Measurements from ENCODE around the gene SLC7A9. TPM values are rescaled to one million over a fixed set of nuclear protein-coding genes. Genes with fewer than 3 reads are reported as not detected.
"Not testable (repeated sequence)": the region's sequence is repeated elsewhere in the genome, so short reads cannot be mapped to it uniquely, and the experiment has no call there.

Gene SLC7A9
- polyA plus RNA-seq, 1 donor = 60.9 TPM

DNA sequence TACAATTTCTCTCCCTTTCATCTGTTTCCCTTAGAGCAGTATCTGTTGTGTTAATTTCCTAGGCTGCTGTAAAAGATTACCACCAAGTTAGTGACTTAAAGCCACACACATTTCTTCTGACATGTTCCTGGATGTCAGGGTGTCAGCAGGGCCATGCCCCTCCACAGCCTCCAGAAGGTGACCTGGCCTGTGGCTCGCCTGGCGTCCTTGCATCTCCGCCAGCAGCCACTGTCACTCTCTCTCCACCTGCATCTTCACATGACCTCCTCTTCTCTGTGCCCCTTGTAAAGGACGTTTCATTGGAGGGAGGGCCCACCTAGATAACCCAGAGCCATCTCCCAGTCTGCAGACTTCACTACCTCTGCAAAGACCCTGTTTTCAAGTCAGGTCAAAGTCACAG lies 61.3 kb downstream of the SLC7A9 start:
- DNase-seq = no peak
- Histone ChIP-seq H3K27ac (ENCODE audit: low read length) (no peak overlapping the region), H3K4me3 (ENCODE audit: low read length) (no peak overlapping the region), H3K9me3 (ENCODE audit: control insufficient read depth, low read depth, low read length) (no peaks in the 10 kb centered on the region), H3K4me1 (ENCODE audit: control insufficient read depth, insufficient read depth, low read length) (no peaks in the 10 kb centered on the region), H3K27me3 (ENCODE audit: control insufficient read depth, insufficient read depth, low read length) (no peaks in the 10 kb centered on the region), H3K36me3 (ENCODE audit: control insufficient read depth, insufficient read depth, low read length) (no peaks in the 10 kb centered on the region)
- no CpG with 5 or more reads among the region's 4 CpGs for WGBS (ENCODE audit: insufficient coverage, low lambda C conversion rate)

DNA sequence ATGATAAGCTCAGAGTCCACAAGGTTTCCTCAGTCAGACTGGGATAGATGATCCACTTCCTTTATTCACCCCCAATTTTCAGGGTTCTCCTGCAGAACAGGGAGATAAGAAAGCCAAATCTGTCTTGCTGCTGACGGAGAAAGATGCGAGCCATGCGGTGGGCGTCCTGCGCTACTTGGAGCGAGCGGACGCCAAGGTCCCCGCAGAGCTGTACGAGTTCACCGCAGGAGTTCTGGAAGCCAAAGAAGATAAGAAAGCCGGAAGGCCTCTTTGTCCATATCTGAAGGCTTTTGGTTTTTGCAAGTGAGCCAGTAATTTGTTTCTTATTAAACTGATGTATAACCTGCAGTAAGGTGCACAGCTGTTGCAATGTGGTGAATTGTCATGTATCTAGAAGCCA lies 66.7 kb downstream of the SLC7A9 start:
- Histone ChIP-seq H3K27ac (ENCODE audit: low read length) (no peak overlapping the region), H3K27me3 (ENCODE audit: control insufficient read depth, insufficient read depth, low read length) (no peaks in the 10 kb centered on the region), H3K4me1 (ENCODE audit: control insufficient read depth, insufficient read depth, low read length) (no peaks in the 10 kb centered on the region), H3K9me3 (ENCODE audit: control insufficient read depth, low read depth, low read length) (no peaks in the 10 kb centered on the region), H3K36me3 (ENCODE audit: control insufficient read depth, insufficient read depth, low read length) (no peaks in the 10 kb centered on the region), H3K4me3 (ENCODE audit: low read length) (no peak overlapping the region)
- no CpG with 5 or more reads among the region's 12 CpGs for WGBS (ENCODE audit: insufficient coverage, low lambda C conversion rate)
- DNase-seq = no peak

DNA sequence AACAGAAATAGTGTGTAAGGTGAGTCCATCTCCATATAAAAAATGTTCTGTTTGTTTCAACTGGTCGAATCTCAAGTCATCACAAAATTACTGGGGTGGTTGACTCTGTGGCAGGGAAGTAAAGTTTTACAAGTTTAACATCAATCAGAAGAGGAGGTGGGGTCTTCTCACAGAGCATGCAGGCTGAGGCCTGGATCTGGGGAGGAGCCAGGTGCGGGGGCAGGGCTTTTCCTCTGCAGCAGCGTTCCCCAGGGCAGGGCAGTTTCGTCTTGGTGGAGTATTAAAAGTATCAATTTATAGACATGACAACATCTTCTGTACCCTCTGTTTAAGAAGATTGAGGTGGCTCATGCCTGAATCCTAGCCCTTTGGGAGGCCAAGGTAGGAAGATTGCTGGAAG lies 68.8 kb downstream of the SLC7A9 start:
- no peak for DNase-seq
- no peaks in the 10 kb centered on the region for H3K9me3 ChIP-seq (ENCODE audit: control insufficient read depth, low read depth, low read length)
- H3K27me3 ChIP-seq (ENCODE audit: control insufficient read depth, insufficient read depth, low read length) = no peaks in the 10 kb centered on the region
- WGBS (ENCODE audit: insufficient coverage, low lambda C conversion rate) = no CpG with 5 or more reads among the region's 4 CpGs
- no peak overlapping the region for H3K27ac ChIP-seq (ENCODE audit: low read length)
- H3K4me3 ChIP-seq (ENCODE audit: low read length) = no peak overlapping the region
- no peaks in the 10 kb centered on the region for H3K4me1 ChIP-seq (ENCODE audit: control insufficient read depth, insufficient read depth, low read length)
- H3K36me3 ChIP-seq (ENCODE audit: control insufficient read depth, insufficient read depth, low read length) = no peaks in the 10 kb centered on the region

DNA sequence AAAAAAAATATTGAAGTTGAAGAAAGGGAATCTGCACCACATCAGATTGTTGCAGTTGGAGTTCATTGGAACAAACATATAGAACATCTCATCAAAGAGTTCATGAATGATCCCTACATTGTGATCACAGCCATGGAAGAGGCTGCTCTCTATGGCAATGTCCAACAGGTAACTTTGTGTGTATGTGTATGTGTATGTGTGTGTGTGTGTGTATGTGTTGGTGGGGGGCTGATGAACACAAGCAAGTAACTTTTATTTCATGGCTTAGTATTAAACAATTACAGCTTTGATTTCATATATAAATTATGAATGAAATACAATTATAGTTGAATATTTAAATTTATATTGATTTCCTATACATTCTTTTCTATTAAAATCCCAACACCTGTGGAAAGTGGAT lies 69.4 kb downstream of the SLC7A9 start:
- Histone ChIP-seq H3K36me3 (ENCODE audit: control insufficient read depth, insufficient read depth, low read length) (no peaks in the 10 kb centered on the region), H3K4me3 (ENCODE audit: low read length) (no peak overlapping the region), H3K4me1 (ENCODE audit: control insufficient read depth, insufficient read depth, low read length) (no peaks in the 10 kb centered on the region), H3K27me3 (ENCODE audit: control insufficient read depth, insufficient read depth, low read length) (no peaks in the 10 kb centered on the region), H3K27ac (ENCODE audit: low read length) (no peak overlapping the region), H3K9me3 (ENCODE audit: control insufficient read depth, low read depth, low read length) (no peaks in the 10 kb centered on the region)
- DNase-seq = no peak

DNA sequence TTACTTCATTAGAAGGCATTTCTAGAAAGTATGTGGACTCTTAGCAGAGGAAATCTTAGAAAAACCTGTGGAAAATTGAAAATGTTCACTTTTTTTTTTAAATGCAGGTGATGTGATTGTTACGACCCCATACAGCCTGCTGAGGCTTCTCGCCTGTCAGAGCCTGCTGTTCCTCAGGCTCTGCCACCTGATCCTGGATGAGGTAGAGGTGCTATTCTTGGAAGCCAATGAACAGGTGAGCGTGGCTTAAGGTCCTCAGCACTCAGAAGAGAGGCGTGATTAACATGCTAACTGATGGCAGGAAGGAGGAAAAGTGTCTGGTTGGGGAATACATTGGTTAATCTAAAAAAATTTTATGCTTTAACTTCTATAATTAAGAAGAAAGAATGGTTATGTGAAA lies 71.4 kb downstream of the SLC7A9 start:
- Histone ChIP-seq H3K4me1 (ENCODE audit: control insufficient read depth, insufficient read depth, low read length) (no peaks in the 10 kb centered on the region), H3K4me3 (ENCODE audit: low read length) (no peak overlapping the region), H3K9me3 (ENCODE audit: control insufficient read depth, low read depth, low read length) (no peaks in the 10 kb centered on the region), H3K27me3 (ENCODE audit: control insufficient read depth, insufficient read depth, low read length) (no peaks in the 10 kb centered on the region), H3K27ac (ENCODE audit: low read length) (no peak overlapping the region), H3K36me3 (ENCODE audit: control insufficient read depth, insufficient read depth, low read length) (no peaks in the 10 kb centered on the region)
- WGBS (ENCODE audit: insufficient coverage, low lambda C conversion rate) = no CpG with 5 or more reads among the region's 4 CpGs
- DNase-seq = no peak

DNA sequence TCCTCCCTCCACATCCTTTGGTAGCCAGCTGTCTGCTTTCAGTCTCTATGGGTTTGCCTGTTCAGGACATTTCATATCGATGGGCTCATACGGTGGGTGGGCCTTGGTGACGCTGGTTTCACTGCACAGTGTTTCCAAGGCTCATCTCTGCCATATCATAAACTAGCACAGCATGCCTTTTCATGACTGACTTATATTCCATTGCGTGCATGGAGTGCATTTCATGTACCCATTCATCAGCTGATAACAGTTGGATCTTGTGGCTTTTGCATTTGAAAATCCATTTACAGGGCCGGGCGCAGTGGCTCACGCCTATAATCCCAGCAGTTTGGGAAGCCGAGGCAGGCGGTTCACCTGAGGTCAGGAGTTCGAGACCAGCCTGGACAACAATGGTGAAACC lies 80.1 kb downstream of the SLC7A9 start:
- Histone ChIP-seq H3K9me3 (ENCODE audit: control insufficient read depth, low read depth, low read length) (no peaks in the 10 kb centered on the region), H3K4me1 (ENCODE audit: control insufficient read depth, insufficient read depth, low read length) (no peaks in the 10 kb centered on the region), H3K4me3 (ENCODE audit: low read length) (no peak overlapping the region), H3K27ac (ENCODE audit: low read length) (no peak overlapping the region), H3K36me3 (ENCODE audit: control insufficient read depth, insufficient read depth, low read length) (no peaks in the 10 kb centered on the region), H3K27me3 (ENCODE audit: control insufficient read depth, insufficient read depth, low read length) (no peaks in the 10 kb centered on the region)
- no peak for DNase-seq
- WGBS (ENCODE audit: insufficient coverage, low lambda C conversion rate) = no CpG with 5 or more reads among the region's 10 CpGs

DNA sequence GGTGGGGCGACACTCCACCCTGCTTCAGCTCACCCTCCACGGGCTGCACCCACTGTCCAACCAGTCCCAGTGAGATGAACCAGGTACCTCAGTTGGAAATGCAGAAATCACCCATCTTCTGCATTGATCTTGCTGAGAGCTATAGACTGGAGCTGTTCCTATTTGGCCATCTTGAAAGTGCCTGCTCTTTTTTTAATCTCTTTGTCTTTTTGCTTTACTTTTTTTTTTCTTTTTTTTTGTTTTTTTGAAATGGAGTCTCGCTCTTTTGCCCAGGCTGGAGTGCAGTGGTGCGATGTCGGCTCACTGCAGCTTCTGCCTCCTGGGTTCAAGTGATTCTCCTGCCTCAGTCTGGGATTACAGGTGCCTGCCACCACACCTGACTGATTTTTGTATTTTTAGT lies 81.7 kb downstream of the SLC7A9 start:
- WGBS (ENCODE audit: insufficient coverage, low lambda C conversion rate) = 100% methylated on average over 3 of the region's 5 CpGs
- not testable (repeated sequence) for H3K4me3 ChIP-seq (ENCODE audit: low read length); H3K27me3 ChIP-seq (ENCODE audit: control insufficient read depth, insufficient read depth, low read length); DNase-seq; H3K4me1 ChIP-seq (ENCODE audit: control insufficient read depth, insufficient read depth, low read length); H3K36me3 ChIP-seq (ENCODE audit: control insufficient read depth, insufficient read depth, low read length); H3K27ac ChIP-seq (ENCODE audit: low read length); H3K9me3 ChIP-seq (ENCODE audit: control insufficient read depth, low read depth, low read length)

DNA sequence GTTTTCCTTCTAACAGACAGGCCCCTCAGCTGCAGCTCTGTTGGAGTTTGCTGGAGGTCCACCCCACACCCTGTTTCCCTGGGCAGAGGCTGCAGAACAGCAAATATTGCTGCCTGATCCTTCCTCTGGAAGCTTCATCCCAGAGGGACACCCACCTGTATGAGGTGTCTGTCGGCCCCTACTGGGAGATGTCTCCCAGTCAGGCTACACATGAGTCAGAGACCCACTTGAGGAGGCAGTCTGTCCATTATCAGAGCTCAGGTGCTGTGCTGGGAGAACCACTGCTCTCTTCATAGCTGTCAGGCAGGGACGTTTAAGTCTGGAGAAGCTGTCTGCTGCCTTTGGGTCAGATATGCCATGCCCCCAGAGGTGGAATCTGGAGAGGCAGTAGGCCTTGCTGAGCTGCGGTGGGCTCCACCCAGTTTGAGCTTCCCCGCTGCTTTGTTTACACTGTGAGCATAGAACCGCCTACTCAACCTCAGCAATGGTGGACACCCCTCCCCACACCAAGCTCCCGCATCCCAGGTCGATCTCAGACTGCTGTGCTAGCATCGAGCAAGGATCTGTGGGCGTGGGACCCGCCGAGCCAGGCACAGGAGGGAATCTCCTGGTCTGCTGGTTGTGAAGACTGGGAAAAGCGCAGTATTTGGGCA lies 82.3 kb downstream of the SLC7A9 start:
- H3K27me3 ChIP-seq (ENCODE audit: control insufficient read depth, insufficient read depth, low read length); H3K4me3 ChIP-seq (ENCODE audit: low read length); H3K27ac ChIP-seq (ENCODE audit: low read length); DNase-seq; H3K4me1 ChIP-seq (ENCODE audit: control insufficient read depth, insufficient read depth, low read length); H3K9me3 ChIP-seq (ENCODE audit: control insufficient read depth, low read depth, low read length); H3K36me3 ChIP-seq (ENCODE audit: control insufficient read depth, insufficient read depth, low read length): not testable (repeated sequence)
- WGBS (ENCODE audit: insufficient coverage, low lambda C conversion rate) = no CpG with 5 or more reads among the region's 12 CpGs

DNA sequence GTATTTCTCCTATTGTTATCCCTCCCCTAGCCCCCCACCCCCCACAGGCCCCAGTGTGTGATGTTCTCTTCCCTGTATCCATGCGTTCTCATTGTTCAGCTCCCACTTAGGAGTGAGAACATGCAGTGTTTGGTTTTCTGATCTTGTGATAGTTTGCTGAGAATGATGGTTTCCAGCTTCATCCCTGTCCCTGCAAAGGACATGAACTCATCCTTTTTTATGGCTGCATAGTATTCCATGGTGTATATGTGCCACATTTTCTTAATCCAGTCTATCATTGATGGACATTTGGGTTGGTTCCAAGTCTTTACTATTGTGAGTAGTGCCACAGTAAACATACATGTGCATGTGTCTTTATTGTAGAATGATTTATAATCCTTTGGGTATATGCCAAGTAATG lies 87.5 kb downstream of the SLC7A9 start:
- WGBS (ENCODE audit: insufficient coverage, low lambda C conversion rate) = no CpG with 5 or more reads among the region's 1 CpG
- not testable (repeated sequence) for H3K9me3 ChIP-seq (ENCODE audit: control insufficient read depth, low read depth, low read length); DNase-seq; H3K27me3 ChIP-seq (ENCODE audit: control insufficient read depth, insufficient read depth, low read length); H3K4me3 ChIP-seq (ENCODE audit: low read length); H3K27ac ChIP-seq (ENCODE audit: low read length); H3K4me1 ChIP-seq (ENCODE audit: control insufficient read depth, insufficient read depth, low read length); H3K36me3 ChIP-seq (ENCODE audit: control insufficient read depth, insufficient read depth, low read length)

DNA sequence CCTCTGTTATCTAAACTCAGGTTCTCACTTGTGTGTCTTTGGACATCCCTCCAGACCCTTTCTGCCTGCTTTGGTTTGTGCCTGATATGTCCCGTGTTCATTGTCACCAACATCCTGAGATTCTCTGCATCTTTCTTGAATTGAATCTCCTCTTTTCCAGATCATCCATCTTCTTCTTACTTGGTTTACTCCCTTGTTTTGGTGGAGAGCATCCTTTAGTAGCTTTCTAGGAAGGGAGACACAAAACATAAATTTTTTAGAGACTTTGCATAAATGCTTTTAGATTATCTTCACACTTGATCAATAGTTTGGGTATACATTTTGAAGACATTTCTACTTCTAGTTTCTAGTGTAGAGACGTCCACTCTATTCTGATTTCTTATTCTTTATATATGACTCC lies 88.3 kb downstream of the SLC7A9 start:
- Histone ChIP-seq H3K27ac (ENCODE audit: low read length) (no peak overlapping the region), H3K9me3 (ENCODE audit: control insufficient read depth, low read depth, low read length) (no peaks in the 10 kb centered on the region), H3K4me3 (ENCODE audit: low read length) (no peak overlapping the region), H3K36me3 (ENCODE audit: control insufficient read depth, insufficient read depth, low read length) (no peaks in the 10 kb centered on the region), H3K27me3 (ENCODE audit: control insufficient read depth, insufficient read depth, low read length) (no peaks in the 10 kb centered on the region), H3K4me1 (ENCODE audit: control insufficient read depth, insufficient read depth, low read length) (no peaks in the 10 kb centered on the region)
- WGBS (ENCODE audit: insufficient coverage, low lambda C conversion rate) = 94% methylated on average over 2 of the region's 2 CpGs
- DNase-seq = no peak
